Measurements from ENCODE around the gene SUSD4.

SUSD4 gene

GRCh38 chr1:223411309-223411708, 47.3 kb upstream of the SUSD4 start:
- Histone ChIP-seq H3K9ac (ENCODE audit: low read length) (no peak overlapping the region), H3K27me3 (ENCODE audit: insufficient read depth, low read length) (no peaks in the 10 kb centered on the region), H2AFZ (ENCODE audit: low read length) (no peak overlapping the region), H3K9me2 (ENCODE audit: low read depth, low read length) (no peaks in the 10 kb centered on the region), H3K4me3 (ENCODE audit: low read depth, low read length, poor library complexity, severe bottlenecking) (no peak overlapping the region), H4K20me1 (ENCODE audit: insufficient read depth, low read length) (no peaks in the 10 kb centered on the region), H3K36me3 (ENCODE audit: insufficient read depth, low read length) (no peaks in the 10 kb centered on the region), H3K9me3 (ENCODE audit: low read length) (no peaks in the 10 kb centered on the region), H3K79me2 (ENCODE audit: insufficient read depth, low read length) (no peaks in the 10 kb centered on the region), H3K4me2 (ENCODE audit: low read length) (no peak overlapping the region), H3K4me1 (ENCODE audit: insufficient read depth, low read length, severe bottlenecking) (no peaks in the 10 kb centered on the region), H3F3A (ENCODE audit: insufficient read depth, low read length) (no peaks in the 10 kb centered on the region), H3K27ac (ENCODE audit: low read depth, low read length, poor library complexity, severe bottlenecking) (no peak overlapping the region)
- TF ChIP-seq, protein P1, sequence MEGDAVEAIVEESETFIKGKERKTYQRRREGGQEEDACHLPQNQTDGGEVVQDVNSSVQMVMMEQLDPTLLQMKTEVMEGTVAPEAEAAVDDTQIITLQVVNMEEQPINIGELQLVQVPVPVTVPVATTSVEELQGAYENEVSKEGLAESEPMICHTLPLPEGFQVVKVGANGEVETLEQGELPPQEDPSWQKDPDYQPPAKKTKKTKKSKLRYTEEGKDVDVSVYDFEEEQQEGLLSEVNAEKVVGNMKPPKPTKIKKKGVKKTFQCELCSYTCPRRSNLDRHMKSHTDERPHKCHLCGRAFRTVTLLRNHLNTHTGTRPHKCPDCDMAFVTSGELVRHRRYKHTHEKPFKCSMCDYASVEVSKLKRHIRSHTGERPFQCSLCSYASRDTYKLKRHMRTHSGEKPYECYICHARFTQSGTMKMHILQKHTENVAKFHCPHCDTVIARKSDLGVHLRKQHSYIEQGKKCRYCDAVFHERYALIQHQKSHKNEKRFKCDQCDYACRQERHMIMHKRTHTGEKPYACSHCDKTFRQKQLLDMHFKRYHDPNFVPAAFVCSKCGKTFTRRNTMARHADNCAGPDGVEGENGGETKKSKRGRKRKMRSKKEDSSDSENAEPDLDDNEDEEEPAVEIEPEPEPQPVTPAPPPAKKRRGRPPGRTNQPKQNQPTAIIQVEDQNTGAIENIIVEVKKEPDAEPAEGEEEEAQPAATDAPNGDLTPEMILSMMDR (IDR thresholded peaks at IDR 0.05; ENCODE audit: low read length): no peak
- no peak for TF ChIP-seq EZH2 (IDR thresholded peaks at IDR 0.05; ENCODE audit: borderline replicate concordance, low read length)

DNA sequence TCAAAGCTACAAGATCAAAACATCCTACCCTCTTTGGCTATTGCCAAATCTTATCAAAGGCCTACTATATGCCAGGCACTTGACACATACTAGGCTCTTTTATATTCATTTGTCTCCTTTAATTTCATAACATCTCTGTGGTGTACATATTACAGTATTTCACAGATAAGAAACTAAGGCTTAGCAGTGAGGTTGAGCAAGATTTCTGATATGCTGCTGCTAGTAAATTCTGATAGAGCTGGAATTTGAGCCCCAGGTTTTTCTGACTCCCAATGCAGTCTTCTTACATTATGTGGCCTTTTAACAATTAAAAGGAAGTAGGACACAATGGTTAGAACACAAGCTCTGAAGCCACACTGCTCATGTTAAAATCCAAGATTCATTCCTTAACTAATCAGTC, 46.1 kb upstream of the SUSD4 start:
- Histone ChIP-seq H3K9me3 (ENCODE audit: low read length) (no peaks in the 10 kb centered on the region), H3K36me3 (ENCODE audit: insufficient read depth, low read length) (no peaks in the 10 kb centered on the region), H3K9me2 (ENCODE audit: low read depth, low read length) (no peaks in the 10 kb centered on the region), H3K4me1 (ENCODE audit: insufficient read depth, low read length, severe bottlenecking) (no peaks in the 10 kb centered on the region), H3F3A (ENCODE audit: insufficient read depth, low read length) (no peaks in the 10 kb centered on the region), H3K4me2 (ENCODE audit: low read length) (no peak overlapping the region), H3K9ac (ENCODE audit: low read length) (no peak overlapping the region), H3K27ac (ENCODE audit: low read depth, low read length, poor library complexity, severe bottlenecking) (no peak overlapping the region), H2AFZ (ENCODE audit: low read length) (no peak overlapping the region), H3K79me2 (ENCODE audit: insufficient read depth, low read length) (no peaks in the 10 kb centered on the region), H4K20me1 (ENCODE audit: insufficient read depth, low read length) (no peaks in the 10 kb centered on the region), H3K4me3 (ENCODE audit: low read depth, low read length, poor library complexity, severe bottlenecking) (no peak overlapping the region), H3K27me3 (ENCODE audit: insufficient read depth, low read length) (no peaks in the 10 kb centered on the region)
- TF ChIP-seq, protein P1 (IDR thresholded peaks at IDR 0.05; ENCODE audit: low read length): no peak
- TF ChIP-seq EZH2 (IDR thresholded peaks at IDR 0.05; ENCODE audit: borderline replicate concordance, low read length): no peak

GRCh38 chr1:223405507-223405906, 41.5 kb upstream of the SUSD4 start:
- H4K20me1 ChIP-seq (ENCODE audit: insufficient read depth, low read length): no peaks in the 10 kb centered on the region
- no peaks in the 10 kb centered on the region for H3F3A ChIP-seq (ENCODE audit: insufficient read depth, low read length)
- H3K9ac ChIP-seq (ENCODE audit: low read length): no peak overlapping the region
- H3K9me2 ChIP-seq (ENCODE audit: low read depth, low read length): no peaks in the 10 kb centered on the region
- H3K27me3 ChIP-seq (ENCODE audit: insufficient read depth, low read length): no peaks in the 10 kb centered on the region
- TF ChIP-seq, protein P1 (IDR thresholded peaks at IDR 0.05; ENCODE audit: low read length): no peak
- no peak for TF ChIP-seq EZH2 (IDR thresholded peaks at IDR 0.05; ENCODE audit: borderline replicate concordance, low read length)
- no peak overlapping the region for H3K27ac ChIP-seq (ENCODE audit: low read depth, low read length, poor library complexity, severe bottlenecking)
- no peaks in the 10 kb centered on the region for H3K9me3 ChIP-seq (ENCODE audit: low read length)
- H2AFZ ChIP-seq (ENCODE audit: low read length): no peak overlapping the region
- H3K36me3 ChIP-seq (ENCODE audit: insufficient read depth, low read length): no peaks in the 10 kb centered on the region
- H3K4me3 ChIP-seq (ENCODE audit: low read depth, low read length, poor library complexity, severe bottlenecking): no peak overlapping the region
- no peaks in the 10 kb centered on the region for H3K4me1 ChIP-seq (ENCODE audit: insufficient read depth, low read length, severe bottlenecking)
- no peak overlapping the region for H3K4me2 ChIP-seq (ENCODE audit: low read length)
- no peaks in the 10 kb centered on the region for H3K79me2 ChIP-seq (ENCODE audit: insufficient read depth, low read length)

Data from OCI-LY1 (cell line).